Measurements from ENCODE around the gene ZNF653.

DNA sequence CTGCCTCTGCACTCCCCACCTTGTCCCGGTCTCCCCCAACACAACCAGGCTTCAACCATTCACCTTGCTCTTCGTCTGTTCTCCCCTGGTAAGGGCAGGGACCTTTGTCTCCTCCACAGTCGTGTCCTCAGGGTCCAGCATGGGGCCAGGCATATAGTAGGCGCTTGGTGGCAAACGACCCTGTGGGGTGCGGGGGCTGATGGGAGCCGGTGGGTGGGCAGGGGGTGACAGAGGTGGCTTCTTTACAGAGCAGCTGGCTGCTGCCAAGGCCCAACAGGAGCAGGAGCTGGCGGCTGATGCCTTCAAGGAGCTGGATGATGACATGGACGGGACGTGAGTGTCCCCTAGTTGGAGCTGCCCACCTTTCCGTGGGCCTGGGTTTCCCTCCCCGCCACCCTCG is 60.5 kb downstream of the ZNF653 start:
- TF ChIP-seq SPI1 (IDR thresholded peaks at IDR 0.05; ENCODE audit: low read depth, low read length) = no peak
- no peak for TF ChIP-seq POLR2AphosphoS5 (IDR thresholded peaks at IDR 0.05; ENCODE audit: low read depth, low read length)
- TF ChIP-seq POLR2A (IDR thresholded peaks at IDR 0.05; ENCODE audit: low read depth, low read length) = no peak
- TF ChIP-seq TAF1 (IDR thresholded peaks at IDR 0.05; ENCODE audit: low read depth, low read length) = no peak
- TF ChIP-seq PAX5 (IDR thresholded peaks at IDR 0.05; ENCODE audit: insufficient read depth, low read length, severe bottlenecking) = no peak

All from GM12891 (cell line).